Activated T-helper 1 cell treated with Interleukin-2 at 50 U/mL for 16 hours (primary cell): ENCODE data around the gene KLK13.

Source experiments
- DNase-seq: peaks from one replicate; pipeline ENCODE4 v3.0.0-alpha.2; 2020; ENCODE audit warnings: low read depth

The KLK13 gene

GRCh38 chr19:51064534-51065220 is at the start of gene KLK13:
KLK13 (minus strand) TSS chr19:51065092; CDS start chr19:51065067, 25 bp downstream.
- no peak for DNase-seq

- no peak for DNase-seq
Measured at GRCh38 chr19:51114087-51114729, 49.3 kb upstream of the KLK13 start.

- no peak for DNase-seq
Measured at GRCh38 chr19:51111606-51112005, 46.7 kb upstream of the KLK13 start.

- DNase-seq = no peak
Measured at GRCh38 chr19:51110666-51110971, 45.7 kb upstream of the KLK13 start.

- DNase-seq = no peak
Measured at GRCh38 chr19:51108805-51109146, 43.9 kb upstream of the KLK13 start.

- DNase-seq = peak; percentile 98
Measured at GRCh38 chr19:51108066-51108804, 43.3 kb upstream of the KLK13 start, which contains the start of gene CTU1. CTU1 (minus strand) TSS chr19:51108409; CDS start chr19:51104569, 3,840 bp downstream.

- no peak for DNase-seq
Measured at GRCh38 chr19:51107406-51108065, 42.6 kb upstream of the KLK13 start.

- DNase-seq = no peak
Measured at GRCh38 chr19:51103926-51104341, 39.0 kb upstream of the KLK13 start.

- no peak for DNase-seq
Measured at GRCh38 chr19:51102991-51103390, 38.1 kb upstream of the KLK13 start.

GRCh38 chr19:51101171-51101865 is 36.4 kb upstream of the KLK13 start:
- DNase-seq = no peak

GRCh38 chr19:51100601-51101000 is 35.7 kb upstream of the KLK13 start:
- DNase-seq = no peak

- DNase-seq = no peak
Measured at GRCh38 chr19:51099047-51099382, 34.1 kb upstream of the KLK13 start.

GRCh38 chr19:51098365-51099046 is 33.6 kb upstream of the KLK13 start:
- peak; percentile 43 for DNase-seq

GRCh38 chr19:51097796-51098195 is 32.9 kb upstream of the KLK13 start:
- DNase-seq = no peak

GRCh38 chr19:51097166-51097738 is 32.4 kb upstream of the KLK13 start:
- peak; percentile 54 for DNase-seq

GRCh38 chr19:51096473-51097165 is 31.7 kb upstream of the KLK13 start:
- DNase-seq = no peak

- no peak for DNase-seq
Measured at GRCh38 chr19:51094696-51095279, 29.9 kb upstream of the KLK13 start.

GRCh38 chr19:51093510-51094345 is 28.8 kb upstream of the KLK13 start:
- DNase-seq = no peak

GRCh38 chr19:51093101-51093500 is 28.2 kb upstream of the KLK13 start:
- DNase-seq = no peak
